LoVo (cell line): Measurements from ENCODE around the gene JAKMIP2.

ENCODE experiments used
- DNase-seq: peaks from one replicate; pipeline ENCODE4 v3.0.0-alpha.2; 2016; ENCODE audit warnings: low spot score

The JAKMIP2 gene

GRCh38 chr5:147694772-147695171, 87.8 kb downstream of the JAKMIP2 start:
- no peak for DNase-seq

DNA sequence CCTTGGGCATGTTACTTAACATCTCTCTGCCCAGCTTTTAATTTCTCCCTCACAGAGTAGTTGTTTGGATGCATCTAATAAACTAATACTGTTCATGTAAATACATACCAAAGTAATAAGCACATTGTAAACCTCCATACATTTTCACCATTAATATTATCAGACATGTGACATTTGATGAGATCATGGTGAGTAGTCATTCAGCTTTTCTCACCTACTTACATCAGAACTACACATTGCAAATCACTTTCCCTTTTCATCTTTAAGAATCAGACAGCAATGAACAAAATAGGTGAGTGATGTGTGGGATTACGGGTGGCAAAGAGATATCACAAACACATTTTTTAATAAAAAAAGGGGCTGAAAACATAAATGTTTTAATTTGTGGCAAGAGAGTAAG, 89.3 kb downstream of the JAKMIP2 start:
- DNase-seq: no peak

DNA sequence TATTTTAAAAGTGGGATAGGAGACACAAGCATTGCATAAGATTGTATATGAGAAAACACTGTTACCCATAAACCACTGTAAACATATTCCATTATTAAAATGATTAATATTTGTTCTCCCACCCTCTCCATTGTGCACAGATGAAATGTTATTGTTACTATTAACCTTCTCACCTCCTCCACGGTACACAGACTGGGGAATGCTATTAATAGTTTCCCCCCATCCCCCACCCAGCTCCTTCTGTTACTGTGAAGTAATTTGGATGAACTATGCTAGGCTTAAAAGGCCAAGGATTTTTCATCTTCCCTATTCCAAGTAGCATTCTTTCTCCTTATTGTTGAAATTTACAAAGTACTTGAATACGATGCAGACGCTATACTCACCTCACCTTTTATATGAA, 91.4 kb downstream of the JAKMIP2 start:
- DNase-seq: no peak

GRCh38 chr5:147690595-147690994, 91.9 kb downstream of the JAKMIP2 start:
- DNase-seq: peak; percentile 9

DNA sequence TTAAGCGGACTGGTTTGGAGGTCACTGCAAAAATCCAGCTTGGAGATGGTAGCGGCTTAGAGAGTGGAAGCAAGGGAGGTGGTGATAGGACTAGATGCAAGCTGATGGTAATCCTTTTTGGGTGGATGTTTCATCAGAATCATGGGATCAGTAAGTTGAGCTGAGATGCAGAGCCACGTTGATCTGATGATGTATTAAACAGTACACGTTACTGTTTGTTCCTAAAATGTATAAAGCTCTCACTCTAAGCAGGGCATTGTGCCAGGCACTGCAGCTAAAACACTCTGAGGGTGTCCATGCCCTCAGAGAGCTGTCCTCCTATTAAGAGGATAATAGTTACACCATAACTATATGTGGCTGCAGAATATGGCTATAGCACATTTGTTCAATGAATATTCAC, 93.1 kb downstream of the JAKMIP2 start:
- DNase-seq: no peak

GRCh38 chr5:147688656-147689356, 93.7 kb downstream of the JAKMIP2 start:
- DNase-seq: no peak

DNA sequence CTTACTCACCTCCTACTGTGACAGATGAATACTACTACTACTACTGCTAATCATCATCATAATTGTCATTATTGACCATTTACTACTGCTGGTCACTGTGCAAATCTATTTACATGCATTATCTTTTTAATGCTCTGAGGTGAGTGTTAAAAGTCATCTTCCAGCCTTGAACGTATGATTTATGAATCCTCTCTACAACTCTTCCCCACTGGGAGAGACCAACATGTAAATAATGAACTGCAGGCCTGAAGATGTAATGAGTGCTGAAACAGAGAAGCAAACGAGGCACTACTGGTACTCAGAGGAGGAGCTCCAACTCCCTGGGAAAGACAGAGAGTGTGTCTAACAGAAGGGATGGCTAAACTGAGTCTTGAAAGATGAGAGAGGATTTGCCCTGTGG, 95.4 kb downstream of the JAKMIP2 start:
- no peak for DNase-seq

GRCh38 chr5:147686421-147686820, 96.1 kb downstream of the JAKMIP2 start:
- DNase-seq: no peak

GRCh38 chr5:147685993-147686392, 96.5 kb downstream of the JAKMIP2 start:
- no peak for DNase-seq

DNA sequence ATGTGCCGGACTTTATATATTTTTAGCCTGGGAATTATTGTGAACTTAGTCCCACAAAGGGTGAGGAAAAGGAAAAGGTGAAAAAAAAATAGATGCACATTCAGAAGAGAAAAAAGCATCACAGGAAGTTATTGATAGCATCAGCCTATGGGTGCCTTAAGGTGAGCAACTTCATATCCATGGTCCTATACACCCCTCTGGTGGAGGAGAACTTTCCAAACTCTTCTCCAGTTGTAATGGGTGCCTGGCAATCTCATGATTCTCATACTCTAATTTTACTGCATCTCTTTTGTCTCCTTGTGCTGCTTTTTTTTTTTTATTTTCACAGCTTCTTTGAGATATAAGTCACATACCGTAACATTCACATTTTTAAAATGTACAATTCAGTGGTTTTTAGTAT, 107.4 kb downstream of the JAKMIP2 start:
- DNase-seq: no peak

GRCh38 chr5:147674411-147674810, 108.1 kb downstream of the JAKMIP2 start:
- no peak for DNase-seq

- DNase-seq: no peak
Measured at GRCh38 chr5:147673791-147674190, 108.7 kb downstream of the JAKMIP2 start.

DNA sequence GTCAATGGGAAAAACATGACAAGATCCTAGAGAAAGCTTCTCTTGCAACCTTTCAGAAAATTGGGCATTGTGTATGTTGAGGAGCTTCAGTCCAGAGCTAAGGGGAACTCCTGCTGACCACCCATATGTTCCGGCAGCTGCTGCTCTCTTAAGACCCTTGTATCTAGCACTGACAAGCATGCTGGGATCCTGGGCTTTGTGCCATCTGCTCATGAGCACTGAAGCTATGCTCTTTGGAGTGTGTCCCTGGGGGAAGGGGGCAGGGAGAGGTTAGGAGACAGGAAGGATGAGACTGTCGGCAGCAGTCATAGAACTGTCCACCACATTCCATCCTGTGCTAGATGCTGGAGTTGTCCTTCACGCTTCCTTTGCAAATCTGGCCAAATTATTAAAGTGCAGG, 109.3 kb downstream of the JAKMIP2 start:
- DNase-seq: no peak

DNA sequence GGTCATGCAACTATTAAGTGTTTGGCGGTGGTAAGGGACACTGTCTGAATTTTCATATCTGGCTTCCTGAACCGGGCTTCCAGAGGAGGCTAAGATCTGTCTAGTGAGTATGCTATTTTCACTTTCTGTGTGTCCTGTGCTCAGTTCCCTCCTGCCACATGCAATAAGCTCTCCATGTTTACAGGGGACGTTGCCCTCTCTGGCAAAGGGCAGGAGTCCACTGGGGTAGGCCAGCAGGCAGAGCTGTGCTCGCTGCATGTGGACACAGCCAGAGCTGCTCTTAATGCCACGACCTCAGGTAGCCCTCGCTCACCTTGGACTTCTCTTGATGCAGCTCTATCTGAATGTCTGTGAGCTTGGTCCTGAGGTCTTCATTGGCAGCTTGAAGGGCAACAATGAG, 111.2 kb downstream of the JAKMIP2 start:
- DNase-seq: no peak

DNA sequence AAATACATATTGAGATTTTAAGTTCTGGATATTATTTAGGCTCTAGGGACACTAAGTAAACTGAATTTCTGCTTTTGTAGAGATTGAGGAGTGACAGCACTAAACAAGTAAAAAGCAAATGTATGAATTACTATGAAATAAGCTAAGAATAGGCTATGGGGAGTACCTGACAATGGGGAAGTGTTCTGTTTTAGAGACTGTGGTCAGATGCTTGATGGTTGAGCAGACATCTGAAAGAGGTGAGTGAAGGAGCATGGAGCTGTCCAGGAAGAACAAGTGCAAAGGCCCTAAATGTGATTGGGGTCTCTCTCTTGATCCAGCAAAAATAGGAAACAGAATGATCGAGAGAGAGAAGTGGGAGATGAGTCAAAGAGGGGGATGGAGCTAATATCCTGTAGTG, 111.7 kb downstream of the JAKMIP2 start:
- no peak for DNase-seq

DNA sequence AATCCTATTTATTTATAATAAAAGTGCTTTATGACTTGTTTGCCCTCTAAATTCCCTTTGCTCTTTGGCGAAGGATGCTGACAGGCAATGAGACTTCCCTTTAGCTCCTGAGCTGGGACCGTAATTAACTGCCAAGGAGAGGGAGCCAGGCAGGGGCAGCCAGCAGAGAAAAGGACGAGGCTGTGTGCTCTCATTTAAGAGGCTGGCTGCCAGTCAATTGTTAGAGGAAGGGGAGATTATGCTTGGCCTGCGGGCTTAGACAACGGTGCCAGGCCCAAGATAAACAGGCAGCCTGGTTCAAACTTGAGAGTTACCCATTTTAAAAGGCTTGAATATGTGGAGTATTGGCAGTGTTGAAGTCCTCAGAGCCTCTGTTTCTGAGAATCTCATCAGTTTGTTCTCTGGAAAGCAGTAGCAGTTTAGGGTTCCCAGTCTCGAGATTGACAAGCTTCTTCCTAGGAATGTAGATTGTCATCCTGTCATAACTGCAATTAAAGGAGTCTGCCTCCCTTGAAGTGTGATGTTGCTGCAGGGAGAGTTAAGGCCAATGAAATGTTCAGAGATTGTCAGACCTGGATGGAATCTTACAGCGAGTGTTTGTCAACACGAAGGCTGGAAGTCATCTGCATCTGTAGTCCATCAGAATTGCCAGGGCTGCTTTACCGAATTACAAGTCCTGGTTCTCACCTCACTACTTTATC, 113.2 kb downstream of the JAKMIP2 start:
- DNase-seq: no peak

DNA sequence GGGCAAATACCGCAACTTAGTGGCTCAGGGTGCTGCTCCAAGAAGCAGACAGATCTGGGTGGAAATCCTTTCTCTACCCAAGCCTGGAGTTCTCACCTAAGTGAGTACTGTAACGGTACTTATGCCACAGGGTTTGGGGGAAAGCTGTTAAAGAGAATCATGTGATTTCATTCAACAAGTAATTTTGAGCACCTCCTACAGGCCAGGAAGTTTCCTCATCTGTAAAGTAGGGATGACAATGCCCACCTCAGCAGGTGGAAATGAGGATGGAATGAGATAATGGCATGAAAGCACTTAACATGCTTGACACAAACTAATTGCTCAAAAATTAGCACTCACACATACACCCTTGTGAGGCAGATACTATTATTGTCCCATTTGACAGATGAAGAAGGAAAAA, 114.1 kb downstream of the JAKMIP2 start:
- no peak for DNase-seq

DNA sequence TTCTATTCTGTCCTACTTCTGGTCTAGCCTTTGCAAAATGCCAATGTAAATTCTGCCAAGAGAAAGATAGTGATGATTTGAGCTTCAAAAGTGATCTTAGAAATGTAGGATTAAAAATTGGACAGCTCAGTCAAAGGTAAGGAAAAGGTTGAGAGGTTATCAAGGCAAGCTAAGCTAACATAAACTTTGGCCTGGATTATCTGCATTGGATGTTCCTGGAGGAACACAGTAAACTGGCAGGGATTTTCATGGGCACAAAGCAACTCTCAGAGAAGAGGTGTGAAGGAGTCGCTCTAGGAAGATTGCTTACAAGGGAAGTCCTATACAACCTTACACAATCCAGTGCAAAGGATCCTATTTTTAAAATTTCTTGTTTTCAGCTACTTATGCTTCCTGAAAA, 115.2 kb downstream of the JAKMIP2 start:
- DNase-seq: no peak

GRCh38 chr5:147666419-147666818, 116.1 kb downstream of the JAKMIP2 start:
- no peak for DNase-seq

- no peak for DNase-seq
Measured at GRCh38 chr5:147661541-147661940, 121.0 kb downstream of the JAKMIP2 start.

DNA sequence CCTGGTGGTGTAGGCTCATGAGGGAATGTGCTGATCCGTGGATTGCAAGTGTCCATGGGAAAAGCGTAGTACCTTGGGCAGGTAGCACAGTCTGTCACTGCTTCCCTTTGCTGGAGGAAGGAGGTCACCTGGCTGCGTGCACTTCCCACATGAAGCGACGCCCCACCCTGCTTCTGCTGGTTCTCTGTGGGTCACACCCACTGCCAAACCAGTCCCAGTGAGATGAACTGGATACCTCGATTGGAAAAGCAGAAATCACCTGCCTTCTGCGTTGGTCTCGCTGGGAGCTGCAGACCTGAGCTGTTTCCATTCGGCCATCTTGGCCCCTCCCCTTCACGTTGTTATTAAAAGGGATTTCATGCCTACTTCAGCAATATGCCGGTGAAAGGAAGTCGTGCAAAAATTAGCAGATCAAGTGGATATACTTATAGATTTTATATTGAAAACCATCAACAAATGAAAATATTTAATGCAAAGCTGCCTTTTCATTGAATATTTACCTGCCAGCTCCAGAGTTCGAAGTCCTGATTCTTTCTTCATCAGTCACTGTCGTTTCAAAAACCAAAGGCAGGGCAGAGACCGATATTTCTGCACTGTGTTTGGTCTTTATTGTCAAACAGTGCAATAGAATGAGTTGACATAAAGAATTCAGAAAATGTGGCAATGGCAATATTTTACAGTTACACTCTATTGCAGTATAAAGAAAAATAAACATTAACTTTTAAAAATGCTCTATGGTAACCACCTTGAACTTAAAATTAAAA, 123.2 kb downstream of the JAKMIP2 start:
- no peak for DNase-seq

DNA sequence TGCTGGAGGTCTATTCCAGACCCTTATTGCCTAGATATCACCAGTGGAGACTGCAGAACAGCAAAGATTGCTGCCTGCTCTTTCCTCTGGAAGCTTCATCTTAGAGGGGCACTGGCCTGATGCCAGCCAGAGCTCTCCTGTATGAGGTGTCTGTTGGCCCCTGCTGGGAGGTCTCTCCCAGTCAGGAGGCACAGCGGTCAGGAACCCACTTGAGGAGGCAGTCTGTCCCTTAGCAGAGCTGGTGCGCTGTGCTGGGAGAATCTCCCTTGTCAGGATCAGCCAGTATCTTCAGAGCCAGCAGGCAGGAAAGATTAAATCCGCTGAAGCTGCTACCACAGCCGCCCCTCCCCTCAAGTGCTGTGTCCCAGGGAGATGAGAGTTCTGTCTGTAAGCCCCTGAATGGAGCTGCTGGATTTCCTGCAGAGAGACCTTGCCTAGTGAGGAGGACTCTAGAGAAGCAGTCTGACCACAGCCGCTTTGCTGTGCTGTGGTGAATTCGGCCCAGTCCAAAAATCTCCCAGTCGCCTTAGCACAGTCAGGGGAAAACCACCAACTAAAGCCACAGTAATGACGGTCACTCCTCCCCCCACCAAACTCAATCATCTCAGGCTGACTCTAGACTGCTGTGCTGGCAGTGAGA, 124.1 kb downstream of the JAKMIP2 start:
- no peak for DNase-seq

- no peak for DNase-seq
Measured at GRCh38 chr5:147648597-147648996, 133.9 kb downstream of the JAKMIP2 start.
